Gastroesophageal sphincter (tissue), 4 donors: ENCODE measurements around the gene GPR65. TPM values are rescaled to one million over a fixed set of nuclear protein-coding genes. Genes with fewer than 3 reads are reported as not detected.
A peak's percentile ranks its signal among the peaks of the same experiment; 100 is the strongest.
"Not testable (repeated sequence)": the region's sequence is repeated elsewhere in the genome, so short reads cannot be mapped to it uniquely, and the experiment has no call there.

ENCODE experiments used
- ATAC-seq: fragments of 150-250 bp; one replicate; pipeline ENCODE4 v1.9.1; 2016; ENCODE audit warnings: mild to moderate bottlenecking, moderate library complexity
- H3K27ac ChIP-seq, 4 donors: fragments of 200-600 bp; sonication (generic) in 3 of 4; 1 replicate in 3 of 4; 2 replicates in 1 of 4; pipeline ENCODE4 v1.5.1; 2016 to 2019
- H3K27me3 ChIP-seq: fragments of 200-600 bp; sonication (generic); one replicate; pipeline ENCODE4 v1.5.1; 2019
- H3K36me3 ChIP-seq, 2 donors: fragments of 200-600 bp; sonication (generic); one replicate each; pipeline ENCODE4 v1.5.1; 2019; ENCODE audit warnings: control low read depth in 1 of 2
- H3K4me1 ChIP-seq, 3 donors: fragments of 200-600 bp; sonication (generic); 1 replicate in 2 of 3; 2 replicates in 1 of 3; pipeline ENCODE4 v1.5.1; 2016 to 2019; ENCODE audit warnings: control low read depth in 2 of 3
- H3K4me3 ChIP-seq, 2 donors: fragments of 200-600 bp; sonication (generic); one replicate each; pipeline ENCODE4 v1.5.1; 2019; ENCODE audit warnings: mild to moderate bottlenecking in 1 of 2, moderate library complexity in 1 of 2
- H3K9me3 ChIP-seq, 3 donors: fragments of 200-600 bp; sonication (generic); one replicate each; pipeline ENCODE4 v1.5.1; 2017 to 2019; ENCODE audit warnings: control low read depth in 2 of 3
- CTCF ChIP-seq, 4 experiments: fragments of 200-600 bp in 2 of 4; fragments of 450-650 bp in 2 of 4; sonication (generic) in 1 of 4; IDR thresholded peaks; one replicate each; pipeline ENCODE4 v1.5.1; 2017 to 2019; ENCODE audit warnings: antibody characterized with exemption in 4 of 4, mild to moderate bottlenecking in 2 of 4, moderate library complexity in 2 of 4
- EP300 ChIP-seq: sonication (generic); formaldehyde crosslinking; IDR thresholded peaks from one replicate; pipeline ENCODE4 v1.6.1; 2017; ENCODE audit warnings: antibody characterized with exemption, mild to moderate bottlenecking
- POLR2A ChIP-seq, 2 donors: fragments of 450-650 bp; IDR thresholded peaks; one replicate each; pipeline ENCODE4 v1.6.1; 2017; ENCODE audit warnings: antibody characterized with exemption in 2 of 2, mild to moderate bottlenecking in 2 of 2, moderate library complexity in 1 of 2
- POLR2AphosphoS5 ChIP-seq: sonication (generic); formaldehyde crosslinking; IDR thresholded peaks from one replicate; pipeline ENCODE4 v1.6.1; 2017; ENCODE audit warnings: antibody characterized with exemption
- WGBS, 2 donors: methylation state at CpG; one replicate each; pipeline ENCODE4 v1.1.5; 2018; ENCODE audit warnings: low coverage in 1 of 2; 5-methylcytosine and 5-hydroxymethylcytosine counted together
- total RNA-seq, 4 donors: library from RNA; depleted of rRNA; stranded (reverse); fragments of >200 nt; gene quantifications; one replicate each; pipeline ENCODE4 v1.1.0, GENCODE V29; 2016

The GPR65 gene
- total RNA-seq, 4 donors from 2014 or later = 0.47 to 1.5 (median 0.52) TPM

- peaks cover 13% of the 10 kb centered on the region for H3K27me3 ChIP-seq
- no peak overlapping the region for H3K4me3 ChIP-seq
- H3K27ac ChIP-seq = no peak overlapping the region
- H3K9me3 ChIP-seq = no peaks in the 10 kb centered on the region
- TF ChIP-seq EP300 (no peak), CTCF (IDR thresholded peaks at IDR 0.05) (peak; percentile 77 to 86 (median 80))
- ATAC-seq = peak; percentile 83
- 4 to 6% methylated on average over 7 of the region's 7 CpGs for WGBS, 2 donors
- no peaks in the 10 kb centered on the region for H3K36me3 ChIP-seq
- no peaks in the 10 kb centered on the region for H3K4me1 ChIP-seq
These were observed 8.9 kb downstream of the GPR65 start for GRCh38 chr14:88013750-88014349.

GRCh38 chr14:88016768-88017167, 11.8 kb downstream of the GPR65 start:
- Histone ChIP-seq H3K4me3 (no peak overlapping the region), H3K9me3 (no peaks in the 10 kb centered on the region), H3K27ac (no peak overlapping the region), H3K36me3 (no peaks in the 10 kb centered on the region), H3K4me1 (no peaks in the 10 kb centered on the region), H3K27me3 (peaks cover 13% of the 10 kb centered on the region)
- WGBS, 2 donors = 100% methylated on average over 1 of the region's 2 CpGs
- ATAC-seq = no peak
- TF ChIP-seq CTCF (IDR thresholded peaks at IDR 0.05) (no peak), EP300 (no peak), POLR2A (IDR thresholded peaks at IDR 0.05) (no peak), POLR2AphosphoS5 (no peak)

- H3K27me3 ChIP-seq = peaks cover 13% of the 10 kb centered on the region
- H3K27ac ChIP-seq = no peak overlapping the region
- H3K9me3 ChIP-seq = no peaks in the 10 kb centered on the region
- TF ChIP-seq CTCF (IDR thresholded peaks at IDR 0.05) = no peak
- no peak for TF ChIP-seq POLR2AphosphoS5
- no peak for TF ChIP-seq POLR2A (IDR thresholded peaks at IDR 0.05)
- TF ChIP-seq EP300 = no peak
- H3K4me1 ChIP-seq = no peaks in the 10 kb centered on the region
- no peak for ATAC-seq
- WGBS, 2 donors = 49 to 90% methylated on average over 2 of the region's 2 CpGs
- H3K36me3 ChIP-seq = no peaks in the 10 kb centered on the region
- no peak overlapping the region for H3K4me3 ChIP-seq
These were observed 12.6 kb downstream of the GPR65 start for GRCh38 chr14:88017535-88017934.

- no peak overlapping the region for H3K27ac ChIP-seq
- 22 to 63% methylated on average over 3 of the region's 3 CpGs for WGBS, 2 donors
- no peaks in the 10 kb centered on the region for H3K4me1 ChIP-seq
- H3K27me3 ChIP-seq = peaks cover 4% of the 10 kb centered on the region
- H3K36me3 ChIP-seq = no peaks in the 10 kb centered on the region
- H3K9me3 ChIP-seq = no peaks in the 10 kb centered on the region
- no peak for ATAC-seq
- H3K4me3 ChIP-seq = no peak overlapping the region
- TF ChIP-seq CTCF (IDR thresholded peaks at IDR 0.05) (no peak), POLR2A (IDR thresholded peaks at IDR 0.05) (no peak), EP300 (no peak), POLR2AphosphoS5 (no peak)
These were observed 18.8 kb downstream of the GPR65 start for GRCh38 chr14:88023658-88024187.

- 40 to 54% methylated on average over 7 to 8 of the region's 11 CpGs for WGBS, 2 donors
These were observed 19.5 kb downstream of the GPR65 start for GRCh38 chr14:88024252-88025086.

More at GRCh38 chr14:88024252-88025086, 19.5 kb downstream of the GPR65 start:
- H3K36me3 ChIP-seq, ATAC-seq, H3K27me3 ChIP-seq, H3K27ac ChIP-seq, H3K4me1 ChIP-seq, H3K4me3 ChIP-seq, H3K9me3 ChIP-seq: not testable (repeated sequence)
